Astrocyte (in vitro differentiated cells and primary cell): Measurements from ENCODE around the gene FOXK2.

Source experiments
- EZH2 ChIP-seq: IDR thresholded peaks from 2 replicates; pipeline ENCODE4 v1.6.1; 2012; ENCODE audit warnings: mild to moderate bottlenecking, low read length, inconsistent platforms; ENCODE audit not compliant: insufficient read depth
- TF ChIP-seq, protein P1 (sequence below): IDR thresholded peaks from 2 replicates; pipeline ENCODE4 v1.5.1; 2011; ENCODE audit warnings: low read depth, mild to moderate bottlenecking, inconsistent platforms, low read length, moderate library complexity; ENCODE audit not compliant: insufficient read depth

DNA sequence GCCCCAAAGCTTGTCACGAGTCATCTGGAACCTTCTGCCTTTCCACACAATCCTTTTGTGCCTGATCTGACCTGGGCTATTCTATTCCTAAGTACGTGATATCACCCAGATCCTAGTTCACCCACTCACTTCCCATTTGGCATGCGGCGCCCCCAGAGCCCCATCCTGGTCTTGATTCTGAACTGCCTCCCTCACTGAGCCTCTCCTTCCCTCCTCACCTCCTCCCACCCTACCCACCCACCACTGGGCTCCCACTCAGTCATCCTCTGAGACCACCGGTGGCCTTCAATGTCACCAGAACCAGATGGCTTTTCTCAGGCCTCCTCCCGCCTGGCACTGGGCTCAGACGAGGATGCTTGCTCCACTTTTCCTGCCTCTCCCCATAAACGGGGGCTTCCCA lies 110.2 kb downstream of the FOXK2 start:
- TF ChIP-seq, protein P1, sequence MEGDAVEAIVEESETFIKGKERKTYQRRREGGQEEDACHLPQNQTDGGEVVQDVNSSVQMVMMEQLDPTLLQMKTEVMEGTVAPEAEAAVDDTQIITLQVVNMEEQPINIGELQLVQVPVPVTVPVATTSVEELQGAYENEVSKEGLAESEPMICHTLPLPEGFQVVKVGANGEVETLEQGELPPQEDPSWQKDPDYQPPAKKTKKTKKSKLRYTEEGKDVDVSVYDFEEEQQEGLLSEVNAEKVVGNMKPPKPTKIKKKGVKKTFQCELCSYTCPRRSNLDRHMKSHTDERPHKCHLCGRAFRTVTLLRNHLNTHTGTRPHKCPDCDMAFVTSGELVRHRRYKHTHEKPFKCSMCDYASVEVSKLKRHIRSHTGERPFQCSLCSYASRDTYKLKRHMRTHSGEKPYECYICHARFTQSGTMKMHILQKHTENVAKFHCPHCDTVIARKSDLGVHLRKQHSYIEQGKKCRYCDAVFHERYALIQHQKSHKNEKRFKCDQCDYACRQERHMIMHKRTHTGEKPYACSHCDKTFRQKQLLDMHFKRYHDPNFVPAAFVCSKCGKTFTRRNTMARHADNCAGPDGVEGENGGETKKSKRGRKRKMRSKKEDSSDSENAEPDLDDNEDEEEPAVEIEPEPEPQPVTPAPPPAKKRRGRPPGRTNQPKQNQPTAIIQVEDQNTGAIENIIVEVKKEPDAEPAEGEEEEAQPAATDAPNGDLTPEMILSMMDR, result no peak
- no peak for TF ChIP-seq EZH2
